NCI-H128 (cell line): ENCODE results near the gene HOXD11.
A peak's percentile ranks its signal among the peaks of the same experiment; 100 is the strongest.

ENCODE experiments used
- DNase-seq: peaks from one replicate; lab custom pipeline; 2025; ENCODE audit not compliant: unreplicated experiment; lab: John Stamatoyannopoulos, UW

HOXD11 gene

DNA sequence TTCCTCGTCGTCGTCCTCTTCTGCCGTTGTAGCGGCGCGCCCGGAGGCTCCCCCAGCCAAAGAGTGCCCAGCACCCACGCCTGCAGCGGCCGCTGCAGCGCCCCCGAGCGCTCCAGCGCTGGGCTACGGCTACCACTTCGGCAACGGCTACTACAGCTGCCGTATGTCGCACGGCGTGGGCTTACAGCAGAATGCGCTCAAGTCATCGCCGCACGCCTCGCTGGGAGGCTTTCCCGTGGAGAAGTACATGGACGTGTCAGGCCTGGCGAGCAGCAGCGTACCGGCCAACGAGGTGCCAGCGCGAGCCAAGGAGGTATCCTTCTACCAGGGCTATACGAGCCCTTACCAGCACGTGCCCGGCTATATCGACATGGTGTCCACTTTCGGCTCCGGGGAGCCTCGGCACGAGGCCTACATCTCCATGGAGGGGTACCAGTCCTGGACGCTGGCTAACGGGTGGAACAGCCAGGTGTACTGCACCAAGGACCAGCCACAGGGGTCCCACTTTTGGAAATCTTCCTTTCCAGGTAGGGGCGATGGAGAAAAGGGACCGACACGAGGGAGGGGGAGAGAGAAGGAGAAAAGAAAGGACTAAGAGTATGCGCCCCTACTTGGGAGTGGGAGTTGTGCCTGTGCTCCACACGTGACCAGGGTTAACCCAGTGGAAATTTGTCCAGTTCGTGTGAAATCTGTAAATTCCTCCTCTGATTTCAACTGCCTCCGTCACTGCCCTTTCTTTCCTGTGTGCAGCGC, 13.8 kb upstream of the HOXD11 start:
- DNase-seq, result no peak

DNA sequence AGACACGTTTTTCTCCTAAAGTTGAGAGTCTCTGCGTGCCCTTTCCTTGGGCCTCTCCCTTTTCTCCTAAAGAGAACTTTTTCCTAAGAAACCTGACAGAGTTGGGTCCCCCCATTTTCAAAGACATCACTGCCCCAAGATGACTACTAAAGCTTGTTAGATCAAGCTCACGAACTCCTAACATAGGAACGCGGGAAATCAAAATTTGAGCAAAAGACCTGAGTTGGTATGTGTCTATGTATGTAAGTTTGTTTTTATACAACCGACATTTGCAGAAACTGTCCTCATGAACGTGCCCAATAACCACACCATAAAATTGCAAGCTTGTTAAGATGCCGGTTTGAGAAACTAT, 13.2 kb upstream of the HOXD11 start:
- DNase-seq, result no peak

- no peak for DNase-seq
Observed at GRCh38 chr2:176094349-176094748, 12.7 kb upstream of the HOXD11 start.

GRCh38 chr2:176095421-176095820, 11.7 kb upstream of the HOXD11 start:
- no peak for DNase-seq

GRCh38 chr2:176096243-176096985, 10.7 kb upstream of the HOXD11 start:
- no peak for DNase-seq

- peak; percentile 63 for DNase-seq
Observed at GRCh38 chr2:176096986-176097819, 9.9 kb upstream of the HOXD11 start.

DNA sequence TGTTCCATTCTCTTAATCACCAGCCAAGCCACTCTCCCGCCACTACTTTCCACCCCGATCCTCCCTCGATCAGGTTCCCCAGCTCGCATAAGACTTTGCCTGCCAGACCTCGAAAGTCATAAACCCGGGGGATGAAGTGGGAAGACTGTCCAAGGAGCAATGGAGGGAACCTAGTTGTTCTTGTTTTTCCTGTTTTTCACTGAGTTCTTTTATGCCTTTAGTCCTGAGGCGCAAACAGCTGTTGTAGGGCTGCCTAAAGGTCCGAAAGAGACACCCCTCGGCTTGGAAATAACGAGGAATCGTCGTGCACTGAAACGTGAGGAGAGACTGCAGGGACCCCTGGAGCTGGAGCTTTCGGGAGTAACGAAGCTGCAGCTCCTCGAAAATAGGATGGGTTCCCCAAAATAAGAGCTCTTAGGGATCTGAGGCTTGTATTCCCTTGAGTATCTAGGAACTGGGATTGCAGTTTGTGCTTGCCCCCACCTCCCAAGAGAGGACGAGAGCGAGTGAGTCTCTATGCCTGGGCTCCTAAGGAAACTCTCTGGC, 9.2 kb upstream of the HOXD11 start:
- DNase-seq, result peak; percentile 52

GRCh38 chr2:176098366-176099158, 8.5 kb upstream of the HOXD11 start:
- no peak for DNase-seq

DNA sequence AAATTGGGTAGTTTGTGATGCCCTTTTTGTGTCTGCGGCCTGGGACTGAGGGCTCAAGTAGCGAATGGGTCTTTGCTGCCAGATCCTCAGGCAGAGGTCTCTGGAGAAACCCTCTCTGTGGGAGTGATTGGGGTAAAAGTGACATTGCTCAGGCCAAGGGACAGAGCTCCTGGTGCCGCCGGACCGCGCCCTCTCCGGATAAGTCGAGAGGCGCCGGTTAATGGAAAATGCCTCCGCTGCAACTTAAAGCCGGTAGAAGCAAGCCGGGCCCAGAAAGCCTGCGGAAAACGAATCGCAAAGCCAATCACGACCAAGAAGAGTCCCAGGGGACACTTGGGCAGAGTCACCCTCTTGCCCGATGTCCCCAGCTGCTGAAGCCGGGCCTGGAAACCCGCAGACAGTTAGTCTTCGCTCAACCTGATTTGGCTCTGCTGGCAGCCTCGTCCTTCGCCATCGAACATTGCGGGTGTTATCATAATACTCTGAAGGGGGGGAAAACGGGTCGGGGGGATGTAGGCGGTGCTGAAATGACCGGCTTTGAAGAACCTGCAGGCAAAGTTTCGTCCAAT, 7.8 kb upstream of the HOXD11 start:
- DNase-seq, result no peak

GRCh38 chr2:176099728-176100546, 7.1 kb upstream of the HOXD11 start, which contains the start of gene HOXD12:
Gene HOXD12 (plus strand): TSS chr2:176099795. CDS start chr2:176099802, 7 bp downstream.
- no peak for DNase-seq

- DNase-seq, result no peak
Observed at GRCh38 chr2:176100547-176101140, 6.4 kb upstream of the HOXD11 start.

DNA sequence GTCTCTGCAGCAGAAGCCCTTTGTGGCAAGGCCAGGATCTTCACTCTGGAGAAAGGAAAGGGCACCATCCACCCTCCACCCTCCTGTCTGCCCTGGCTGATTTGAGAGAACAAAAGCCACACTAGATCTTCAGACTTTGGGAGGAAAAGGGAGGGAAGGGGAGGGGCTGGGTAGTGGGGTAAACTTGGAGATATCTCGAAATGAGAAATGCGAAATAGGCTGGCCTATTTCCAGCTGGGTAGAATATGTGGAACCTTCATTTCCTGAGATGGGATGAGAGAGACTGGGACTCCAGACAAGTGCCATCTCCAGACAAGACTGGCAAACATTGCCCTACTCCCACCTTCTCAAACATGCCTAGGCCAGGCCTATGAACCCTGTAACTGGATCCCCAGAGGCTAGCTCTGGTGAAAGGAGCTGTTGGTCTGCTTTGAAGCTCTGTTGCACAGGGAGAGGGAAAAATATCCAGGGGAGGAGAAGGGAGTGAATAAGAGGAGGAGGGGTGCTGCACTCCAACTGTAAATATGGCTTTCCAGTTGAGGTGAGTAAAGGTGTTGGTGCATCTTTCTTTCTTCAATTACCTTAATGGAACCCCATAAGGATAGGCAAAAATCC, 5.8 kb upstream of the HOXD11 start:
- no peak for DNase-seq

DNA sequence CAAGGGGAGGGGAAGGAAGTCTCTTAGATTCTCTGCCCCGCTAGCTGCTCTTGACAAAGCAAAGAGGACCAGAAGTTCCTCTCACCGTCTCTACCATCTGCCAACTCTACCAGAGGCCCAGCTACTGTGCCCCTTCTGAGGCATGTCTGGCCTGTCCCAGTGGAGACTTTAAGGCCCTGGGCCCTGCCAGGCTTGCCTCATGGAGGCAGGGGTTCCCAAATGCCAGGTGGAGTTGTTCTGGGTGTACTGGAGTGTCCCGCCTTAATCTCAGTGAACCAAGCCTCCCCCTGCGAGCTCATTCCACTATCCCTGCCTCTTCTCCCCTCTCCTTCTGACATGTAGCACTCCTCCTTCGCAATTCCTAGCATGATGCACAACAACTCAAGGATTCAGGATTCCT, 5.2 kb upstream of the HOXD11 start:
- no peak for DNase-seq

GRCh38 chr2:176102309-176102866, 4.7 kb upstream of the HOXD11 start:
- DNase-seq, result no peak

DNA sequence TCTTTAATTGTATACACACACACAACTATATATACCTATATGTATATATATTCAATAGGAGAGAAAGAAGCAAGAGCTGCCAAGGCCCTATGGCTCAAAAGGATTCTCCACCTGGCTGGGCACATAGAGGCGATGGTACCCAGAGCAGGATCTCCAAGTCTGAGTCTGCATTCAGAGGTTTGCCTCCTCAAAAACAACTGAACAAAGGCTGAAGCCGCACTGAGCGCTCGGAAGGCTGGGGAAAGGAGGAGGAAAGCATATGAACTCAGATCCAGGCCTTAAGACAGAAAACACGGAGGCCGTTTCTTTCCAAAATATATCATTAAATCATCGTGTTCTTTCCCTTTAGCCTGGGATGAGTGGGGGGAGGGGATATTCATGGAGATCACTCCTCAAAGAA, 3.9 kb upstream of the HOXD11 start:
- DNase-seq, result no peak

GRCh38 chr2:176103742-176104315, 3.3 kb upstream of the HOXD11 start:
- no peak for DNase-seq

DNA sequence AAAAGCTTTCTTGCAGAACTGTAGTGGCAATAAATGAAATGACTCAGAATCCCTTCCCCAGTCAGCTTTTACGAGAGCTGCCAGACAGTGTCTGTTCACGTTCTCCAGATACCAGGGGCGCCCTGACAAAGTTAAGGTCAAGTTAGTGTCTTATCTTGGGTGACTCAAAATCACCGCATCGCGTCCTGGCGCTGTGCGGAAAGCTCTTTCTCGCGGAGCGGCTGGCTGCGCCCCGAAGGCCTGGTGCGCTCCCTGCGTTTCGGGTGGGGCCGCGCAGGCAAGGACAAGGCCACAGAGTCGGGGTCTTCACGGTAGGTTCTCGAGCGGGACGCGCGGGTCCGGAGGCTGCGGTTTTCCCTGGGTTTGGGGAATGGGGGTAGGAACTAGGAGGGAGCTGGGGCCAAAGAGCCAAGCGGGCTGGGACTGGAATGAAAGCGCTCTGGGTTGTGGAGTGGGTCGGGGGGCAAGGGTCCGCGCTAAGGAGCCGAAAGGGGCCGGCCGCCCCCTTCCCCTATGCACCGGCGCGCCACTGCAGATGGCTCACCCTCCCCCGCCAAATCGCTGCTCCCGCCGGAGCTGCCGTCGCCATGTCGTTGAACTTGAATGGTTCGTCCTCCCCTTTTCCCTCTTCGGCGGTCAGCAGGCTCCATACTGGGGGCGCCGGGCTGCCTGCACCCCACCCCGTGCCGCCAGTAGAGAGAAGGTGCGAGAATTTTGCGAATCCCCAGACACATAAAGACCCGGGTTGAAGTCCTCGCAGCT, 2.6 kb upstream of the HOXD11 start:
- DNase-seq, result no peak
